ENCODE measurements around the gene IBA57. TPM values are rescaled to one million over a fixed set of nuclear protein-coding genes. Genes with fewer than 3 reads are reported as not detected.

The IBA57 gene
- total and polyA plus RNA-seq, 2 donors, result 1.7 to 4.2 TPM

GRCh38 chr1:228154021-228154669 lies 11.5 kb upstream of the IBA57 start:
- no peak for DNase-seq (ENCODE audit: low read depth in 6 of 9, low spot score in 9 of 9)
- peaks cover 38 to 71% of the 10 kb centered on the region in 2 donors for H3K4me1 ChIP-seq (ENCODE audit: control insufficient read depth in 2 of 2, insufficient read depth in 2 of 2, low read length in 2 of 2)
- 97% methylated on average over 11 of the region's 11 CpGs for WGBS

DNA sequence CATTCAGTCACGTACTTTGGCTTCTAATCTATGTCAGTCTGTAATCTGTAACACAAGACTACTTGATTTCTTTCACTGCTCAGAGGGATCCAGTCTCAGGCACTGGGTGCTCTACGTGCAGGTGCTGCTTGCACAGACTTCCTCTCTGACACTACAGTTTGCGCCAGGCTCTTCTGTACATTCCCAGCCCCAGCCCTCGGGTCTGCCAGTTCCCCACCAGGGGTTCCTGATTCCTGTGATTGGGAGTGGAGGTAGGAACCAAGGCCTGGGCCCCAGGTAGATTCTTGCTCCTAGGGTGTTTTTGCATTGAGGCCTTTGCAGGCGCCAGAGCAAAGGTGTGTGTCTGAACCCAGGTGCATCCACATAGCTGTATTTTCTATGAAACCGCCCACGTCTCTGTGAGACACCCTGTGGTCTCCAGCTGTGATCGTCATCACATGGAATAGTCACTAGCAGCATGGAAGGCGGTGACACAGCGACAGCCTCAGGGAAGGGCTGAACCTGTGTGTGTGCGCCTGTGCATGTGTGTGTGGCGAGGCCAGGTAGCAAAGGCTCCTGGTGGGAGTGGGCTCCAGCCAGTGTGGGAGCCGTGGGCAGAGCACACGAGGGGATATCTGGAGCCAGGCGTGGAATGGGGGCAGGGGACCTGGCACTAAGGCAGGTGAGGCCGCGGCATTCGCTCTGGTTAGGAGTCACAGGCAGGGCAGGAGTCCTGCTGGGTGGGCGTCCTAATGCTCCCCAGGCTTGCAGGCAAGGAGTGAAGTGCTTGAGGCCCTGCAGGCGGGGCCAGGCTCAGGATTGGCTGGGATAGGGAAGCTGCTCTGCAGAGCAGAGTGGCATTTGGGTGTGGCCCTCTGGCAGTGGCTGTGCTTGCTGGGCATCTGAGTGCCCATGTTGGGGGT lies 10.7 kb upstream of the IBA57 start:
- Histone ChIP-seq H3K9me3 (ENCODE audit: control insufficient read depth in 2 of 2, insufficient read depth in 1 of 2, low read length in 1 of 2) (peaks cover 0 to 3% of the 10 kb centered on the region in 2 donors), H3K27me3 (ENCODE audit: control insufficient read depth in 2 of 2, insufficient read depth in 1 of 2, low read length in 1 of 2) (peaks cover 0 to 8% of the 10 kb centered on the region in 2 donors), H3K27ac (ENCODE audit: low read depth in 1 of 2, low read length in 1 of 2) (peak overlapping the region; percentile 66 to 90), H3K36me3 (ENCODE audit: control insufficient read depth in 2 of 2, insufficient read depth in 2 of 2, low read length in 1 of 2) (peaks cover 13 to 21% of the 10 kb centered on the region in 2 donors), H3K4me3 (ENCODE audit: low read length in 2 of 2) (no peak overlapping the region), H3K4me1 (ENCODE audit: control insufficient read depth in 2 of 2, insufficient read depth in 2 of 2, low read length in 2 of 2) (peaks cover 38 to 64% of the 10 kb centered on the region in 2 donors)
- 65% methylated on average over 20 of the region's 20 CpGs for WGBS
- peak in 4 of 9 donors; percentile 57 to 84 (median 64) for DNase-seq (ENCODE audit: low read depth in 6 of 9, low spot score in 9 of 9)

More at GRCh38 chr1:228154021-228154669, 11.5 kb upstream of the IBA57 start:
- peak overlapping the region; percentile 66 to 90 for H3K27ac ChIP-seq (ENCODE audit: low read depth in 1 of 2, low read length in 1 of 2)
- H3K27me3 ChIP-seq (ENCODE audit: control insufficient read depth in 2 of 2, insufficient read depth in 1 of 2, low read length in 1 of 2), result peaks cover 0 to 4% of the 10 kb centered on the region in 2 donors
- peaks cover 0 to 3% of the 10 kb centered on the region in 2 donors for H3K9me3 ChIP-seq (ENCODE audit: control insufficient read depth in 2 of 2, insufficient read depth in 1 of 2, low read length in 1 of 2)
- H3K36me3 ChIP-seq (ENCODE audit: control insufficient read depth in 2 of 2, insufficient read depth in 2 of 2, low read length in 1 of 2), result peaks cover 20 to 29% of the 10 kb centered on the region in 2 donors
- no peak overlapping the region for H3K4me3 ChIP-seq (ENCODE audit: low read length in 2 of 2)

- 89% methylated on average over 16 of the region's 16 CpGs for WGBS
- H3K27ac ChIP-seq (ENCODE audit: low read depth in 1 of 2, low read length in 1 of 2), result peak overlapping the region in 1 of 2 donors; percentile 90
- H3K27me3 ChIP-seq (ENCODE audit: control insufficient read depth in 2 of 2, insufficient read depth in 1 of 2, low read length in 1 of 2), result peaks cover 0 to 8% of the 10 kb centered on the region in 2 donors
- H3K4me1 ChIP-seq (ENCODE audit: control insufficient read depth in 2 of 2, insufficient read depth in 2 of 2, low read length in 2 of 2), result peaks cover 35 to 56% of the 10 kb centered on the region in 2 donors
- no peak overlapping the region for H3K4me3 ChIP-seq (ENCODE audit: low read length in 2 of 2)
- peaks cover 8 to 13% of the 10 kb centered on the region in 2 donors for H3K36me3 ChIP-seq (ENCODE audit: control insufficient read depth in 2 of 2, insufficient read depth in 2 of 2, low read length in 1 of 2)
- DNase-seq (ENCODE audit: low read depth in 6 of 9, low spot score in 9 of 9), result no peak
- H3K9me3 ChIP-seq (ENCODE audit: control insufficient read depth in 2 of 2, insufficient read depth in 1 of 2, low read length in 1 of 2), result peaks cover 0 to 3% of the 10 kb centered on the region in 2 donors
These were observed 9.7 kb upstream of the IBA57 start for GRCh38 chr1:228155596-228156514.

GRCh38 chr1:228156515-228156881 lies 9.1 kb upstream of the IBA57 start:
- Histone ChIP-seq H3K4me3 (ENCODE audit: low read length in 2 of 2) (peak overlapping the region; percentile 2 to 12), H3K4me1 (ENCODE audit: control insufficient read depth in 2 of 2, insufficient read depth in 2 of 2, low read length in 2 of 2) (peaks cover 34 to 54% of the 10 kb centered on the region in 2 donors), H3K27ac (ENCODE audit: low read depth in 1 of 2, low read length in 1 of 2) (peak overlapping the region; percentile 70 to 87), H3K36me3 (ENCODE audit: control insufficient read depth in 2 of 2, insufficient read depth in 2 of 2, low read length in 1 of 2) (peaks cover 7 to 9% of the 10 kb centered on the region in 2 donors), H3K9me3 (ENCODE audit: control insufficient read depth in 2 of 2, insufficient read depth in 1 of 2, low read length in 1 of 2) (peaks cover 0 to 3% of the 10 kb centered on the region in 2 donors), H3K27me3 (ENCODE audit: control insufficient read depth in 2 of 2, insufficient read depth in 1 of 2, low read length in 1 of 2) (peaks cover 0 to 8% of the 10 kb centered on the region in 2 donors)
- 13% methylated on average over 9 of the region's 9 CpGs for WGBS
- peak in 3 of 9 donors; percentile 58 to 79 (median 70) for DNase-seq (ENCODE audit: low read depth in 6 of 9, low spot score in 9 of 9)

DNA sequence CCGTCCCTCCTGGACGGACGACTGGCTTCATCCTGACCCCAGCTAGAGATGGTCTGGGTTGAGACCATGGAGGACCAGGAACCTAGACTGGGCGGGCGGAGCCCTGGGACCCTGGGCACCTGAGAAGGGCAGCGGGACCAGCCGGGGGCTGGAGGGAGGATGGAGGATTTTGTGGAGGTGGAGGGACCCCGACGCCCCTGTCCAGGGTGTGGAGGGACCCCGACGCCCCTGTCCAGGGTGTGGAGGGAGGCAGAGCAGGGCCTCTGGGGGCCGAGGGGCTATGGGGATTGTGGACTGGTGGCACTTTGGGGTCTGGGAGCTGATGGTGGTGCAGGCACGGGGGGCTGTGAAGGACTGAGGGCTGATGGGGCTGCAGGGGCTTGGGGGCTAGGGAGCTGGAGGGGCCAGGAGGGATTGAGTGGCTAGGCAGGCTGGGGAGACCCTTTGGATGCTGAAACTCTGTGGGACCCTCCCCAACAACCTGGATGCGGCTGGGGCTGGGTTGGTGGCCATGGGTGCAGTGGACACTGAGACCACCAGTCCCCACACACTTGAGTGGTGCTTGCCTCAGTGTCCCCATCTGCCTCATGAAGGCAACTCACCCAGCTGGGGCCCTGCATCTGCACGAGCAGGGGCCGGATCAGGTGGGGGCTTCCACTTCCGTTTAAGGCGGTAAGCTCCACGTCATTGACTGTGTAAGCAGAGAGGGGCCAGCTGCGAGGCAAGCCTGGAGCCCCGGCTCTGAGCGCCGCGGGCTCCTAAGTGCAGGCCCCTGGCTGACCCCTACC lies 8.5 kb upstream of the IBA57 start:
- WGBS, result 42% methylated on average over 24 of the region's 24 CpGs
- H3K27me3 ChIP-seq (ENCODE audit: control insufficient read depth in 2 of 2, insufficient read depth in 1 of 2, low read length in 1 of 2), result peaks cover 0 to 11% of the 10 kb centered on the region in 2 donors
- H3K36me3 ChIP-seq (ENCODE audit: control insufficient read depth in 2 of 2, insufficient read depth in 2 of 2, low read length in 1 of 2), result peaks cover under 1 to 4% of the 10 kb centered on the region in 2 donors
- peak in 4 of 9 donors; percentile 68 to 87 (median 74) for DNase-seq (ENCODE audit: low read depth in 6 of 9, low spot score in 9 of 9)
- peaks cover 0 to 3% of the 10 kb centered on the region in 2 donors for H3K9me3 ChIP-seq (ENCODE audit: control insufficient read depth in 2 of 2, insufficient read depth in 1 of 2, low read length in 1 of 2)
- peak overlapping the region; percentile 11 to 12 for H3K4me3 ChIP-seq (ENCODE audit: low read length in 2 of 2)
- H3K4me1 ChIP-seq (ENCODE audit: control insufficient read depth in 2 of 2, insufficient read depth in 2 of 2, low read length in 2 of 2), result peaks cover 35 to 55% of the 10 kb centered on the region in 2 donors
- peak overlapping the region; percentile 70 to 87 for H3K27ac ChIP-seq (ENCODE audit: low read depth in 1 of 2, low read length in 1 of 2)

DNA sequence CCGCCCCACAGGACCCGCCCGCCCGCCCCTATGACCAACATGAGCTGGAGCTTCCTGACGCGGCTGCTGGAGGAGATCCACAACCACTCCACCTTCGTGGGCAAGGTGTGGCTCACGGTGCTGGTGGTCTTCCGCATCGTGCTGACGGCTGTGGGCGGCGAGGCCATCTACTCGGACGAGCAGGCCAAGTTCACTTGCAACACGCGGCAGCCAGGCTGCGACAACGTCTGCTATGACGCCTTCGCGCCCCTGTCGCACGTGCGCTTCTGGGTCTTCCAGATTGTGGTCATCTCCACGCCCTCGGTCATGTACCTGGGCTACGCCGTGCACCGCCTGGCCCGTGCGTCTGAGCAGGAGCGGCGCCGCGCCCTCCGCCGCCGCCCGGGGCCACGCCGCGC lies 7.9 kb upstream of the IBA57 start:
- Histone ChIP-seq H3K9me3 (ENCODE audit: control insufficient read depth in 2 of 2, insufficient read depth in 1 of 2, low read length in 1 of 2) (peaks cover 0 to 3% of the 10 kb centered on the region in 2 donors), H3K27ac (ENCODE audit: low read depth in 1 of 2, low read length in 1 of 2) (peak overlapping the region in 1 of 2 donors; percentile 32), H3K27me3 (ENCODE audit: control insufficient read depth in 2 of 2, insufficient read depth in 1 of 2, low read length in 1 of 2) (peaks cover 0 to 11% of the 10 kb centered on the region in 2 donors), H3K36me3 (ENCODE audit: control insufficient read depth in 2 of 2, insufficient read depth in 2 of 2, low read length in 1 of 2) (peaks cover 0 to 4% of the 10 kb centered on the region in 2 donors), H3K4me3 (ENCODE audit: low read length in 2 of 2) (peak overlapping the region in 1 of 2 donors; percentile 8), H3K4me1 (ENCODE audit: control insufficient read depth in 2 of 2, insufficient read depth in 2 of 2, low read length in 2 of 2) (peaks cover 40 to 61% of the 10 kb centered on the region in 2 donors)
- WGBS, result 85% methylated on average over 43 of the region's 43 CpGs
- no peak for DNase-seq (ENCODE audit: low read depth in 6 of 9, low spot score in 9 of 9)

DNA sequence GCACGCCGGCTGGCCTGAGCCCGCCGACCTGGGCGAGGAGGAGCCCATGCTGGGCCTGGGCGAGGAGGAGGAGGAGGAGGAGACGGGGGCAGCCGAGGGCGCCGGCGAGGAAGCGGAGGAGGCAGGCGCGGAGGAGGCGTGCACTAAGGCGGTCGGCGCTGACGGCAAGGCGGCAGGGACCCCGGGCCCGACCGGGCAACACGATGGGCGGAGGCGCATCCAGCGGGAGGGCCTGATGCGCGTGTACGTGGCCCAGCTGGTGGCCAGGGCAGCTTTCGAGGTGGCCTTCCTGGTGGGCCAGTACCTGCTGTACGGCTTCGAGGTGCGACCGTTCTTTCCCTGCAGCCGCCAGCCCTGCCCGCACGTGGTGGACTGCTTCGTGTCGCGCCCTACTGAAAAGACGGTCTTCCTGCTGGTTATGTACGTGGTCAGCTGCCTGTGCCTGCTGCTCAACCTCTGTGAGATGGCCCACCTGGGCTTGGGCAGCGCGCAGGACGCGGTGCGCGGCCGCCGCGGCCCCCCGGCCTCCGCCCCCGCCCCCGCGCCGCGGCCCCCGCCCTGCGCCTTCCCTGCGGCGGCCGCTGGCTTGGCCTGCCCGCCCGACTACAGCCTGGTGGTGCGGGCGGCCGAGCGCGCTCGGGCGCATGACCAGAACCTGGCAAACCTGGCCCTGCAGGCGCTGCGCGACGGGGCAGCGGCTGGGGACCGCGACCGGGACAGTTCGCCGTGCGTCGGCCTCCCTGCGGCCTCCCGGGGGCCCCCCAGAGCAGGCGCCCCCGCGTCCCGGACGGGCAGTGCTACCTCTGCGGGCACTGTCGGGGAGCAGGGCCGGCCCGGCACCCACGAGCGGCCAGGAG lies 7.2 kb upstream of the IBA57 start:
- Histone ChIP-seq H3K36me3 (ENCODE audit: control insufficient read depth in 2 of 2, insufficient read depth in 2 of 2, low read length in 1 of 2) (peaks cover 0 to 2% of the 10 kb centered on the region in 2 donors), H3K4me1 (ENCODE audit: control insufficient read depth in 2 of 2, insufficient read depth in 2 of 2, low read length in 2 of 2) (peaks cover 40 to 67% of the 10 kb centered on the region in 2 donors), H3K4me3 (ENCODE audit: low read length in 2 of 2) (no peak overlapping the region), H3K27ac (ENCODE audit: low read depth in 1 of 2, low read length in 1 of 2) (no peak overlapping the region), H3K9me3 (ENCODE audit: control insufficient read depth in 2 of 2, insufficient read depth in 1 of 2, low read length in 1 of 2) (peaks cover 0 to 3% of the 10 kb centered on the region in 2 donors), H3K27me3 (ENCODE audit: control insufficient read depth in 2 of 2, insufficient read depth in 1 of 2, low read length in 1 of 2) (peaks cover 0 to 11% of the 10 kb centered on the region in 2 donors)
- 94% methylated on average over 98 of the region's 98 CpGs for WGBS
- no peak for DNase-seq (ENCODE audit: low read depth in 6 of 9, low spot score in 9 of 9)

Measured in thymus (tissue), 11 donors.